Naive thymus-derived CD8-positive, alpha-beta T cell (primary cell): ENCODE data around the gene MS4A15. TPM values are rescaled to one million over a fixed set of nuclear protein-coding genes. Genes with fewer than 3 reads are reported as not detected.

Source experiments
- ATAC-seq, 2 donors: fragments of 150-1000 bp; cut with Tn5 transposase in 1 of 2; sonication (Bioruptor Pico), chemical (Tn5 transposase) in 1 of 2; 1 replicate in 1 of 2; 2 replicates in 1 of 2; pipeline ENCODE4 v1.10.0; 2021; ENCODE audit warnings: mild to moderate bottlenecking in 2 of 2, moderate library complexity in 2 of 2
- POLR2A ChIA-PET: fragments of 350-600 bp; sonication (Branson Sonifier 250); formaldehyde crosslinking; loops from one replicate; lab custom pipeline; 2021; ENCODE audit warnings: antibody characterized with exemption; lab: Charles Lee
- DNase-seq, 10 donors: peaks; one replicate each; pipeline versions ENCODE4 v3.0.0 to v3.0.0-alpha.2; 2020 to 2022
- H3K27ac Mint-ChIP-seq, 10 donors: one replicate each; pipeline ENCODE4 v1.8.0; 2020 to 2022; ENCODE audit warnings: mild to moderate bottlenecking in 10 of 10, mixed read lengths in 10 of 10, moderate library complexity in 4 of 10, inconsistent platforms in 1 of 10
- H3K27me3 Mint-ChIP-seq, 5 donors: one replicate each; pipeline ENCODE4 v1.8.0; 2021 to 2022; ENCODE audit warnings: mixed read lengths in 5 of 5
- H3K36me3 Mint-ChIP-seq, 3 donors: one replicate each; pipeline ENCODE4 v1.8.0; 2020 to 2022; ENCODE audit warnings: mixed read lengths in 3 of 3, mild to moderate bottlenecking in 2 of 3, inconsistent platforms in 1 of 3
- H3K4me1 Mint-ChIP-seq, 4 donors: one replicate each; pipeline ENCODE4 v1.8.0; 2021 to 2022; ENCODE audit warnings: mixed read lengths in 4 of 4
- H3K4me3 Mint-ChIP-seq, 10 donors: one replicate each; pipeline ENCODE4 v1.8.0; 2020 to 2022; ENCODE audit warnings: mild to moderate bottlenecking in 10 of 10, mixed read lengths in 10 of 10, moderate library complexity in 6 of 10, inconsistent platforms in 1 of 10
- H3K9me3 Mint-ChIP-seq, 9 donors: one replicate each; pipeline ENCODE4 v1.8.0; 2020 to 2022; ENCODE audit warnings: mixed read lengths in 9 of 9, mild to moderate bottlenecking in 3 of 9, inconsistent platforms in 1 of 9, moderate library complexity in 1 of 9
- polyA plus RNA-seq, 3 donors: library from polyadenylated mRNA; unstranded; fragments of 300-500 nt; fragmentation: Illumina TruSeq; gene quantifications; one replicate each; pipeline ENCODE4 v1.2.3, GENCODE V29; 2021
- total RNA-seq, 8 experiments: library from RNA in 2 of 8; stranded (reverse) in 2 of 8; gene quantifications; one replicate each; pipeline ENCODE4 v1.2.3 and lab custom pipeline; 2021 to 2026

The MS4A15 gene
- total and polyA plus RNA-seq, 5 experiments from 2014 or later, result not detected

DNA sequence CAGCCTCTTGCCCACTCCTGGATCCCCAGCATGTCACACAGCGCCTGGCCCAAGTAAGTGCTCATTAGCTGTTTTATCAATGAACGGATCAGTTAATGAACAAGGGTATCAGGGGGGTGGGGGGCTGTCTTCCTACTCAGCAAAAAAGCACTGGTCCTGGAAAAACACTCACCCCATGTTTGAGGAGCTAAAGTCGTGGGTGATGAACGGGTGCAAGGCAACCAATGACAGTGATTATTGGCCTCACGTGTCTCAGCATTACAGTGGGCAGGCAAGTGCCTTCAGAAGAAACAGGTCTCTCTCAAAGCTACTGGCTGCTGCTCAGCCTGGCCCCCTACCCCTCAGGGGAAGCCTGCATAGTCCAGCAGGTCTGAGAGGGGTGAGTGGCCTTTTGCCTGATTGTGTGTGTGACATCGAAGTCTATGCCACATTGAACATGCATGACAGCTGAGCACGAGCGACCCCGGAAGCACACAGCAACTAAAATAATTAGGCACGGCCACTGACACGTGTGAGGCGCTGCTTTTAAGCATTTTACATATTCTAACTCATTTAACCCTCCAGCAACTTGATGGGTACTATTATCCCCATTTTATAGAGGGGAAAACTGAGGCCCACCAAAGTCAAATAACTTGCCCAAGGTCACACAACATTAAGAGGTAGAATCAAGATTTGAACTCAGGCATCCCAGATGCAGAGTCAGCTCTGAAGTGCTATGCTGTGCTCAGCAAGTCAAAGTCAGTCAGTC lies 25.9 kb downstream of the MS4A15 start:
- POLR2A ChIA-PET, result interaction anchor here (0.6 kb wide), 1 partner anchor 26 kb away, joined by 4 read pairs; no protein-coding TSS in a partner anchor
- Mint-ChIP-seq H3K36me3 (no peaks in the 10 kb centered on the region), H3K4me1 (no peaks in the 10 kb centered on the region), H3K27ac (peak overlapping the region in 1 of 10 donors; percentile 8), H3K9me3 (no peaks in the 10 kb centered on the region), H3K4me3 (no peak overlapping the region), H3K27me3 (no peaks in the 10 kb centered on the region)
- DNase-seq (no peak), ATAC-seq (no peak)

DNA sequence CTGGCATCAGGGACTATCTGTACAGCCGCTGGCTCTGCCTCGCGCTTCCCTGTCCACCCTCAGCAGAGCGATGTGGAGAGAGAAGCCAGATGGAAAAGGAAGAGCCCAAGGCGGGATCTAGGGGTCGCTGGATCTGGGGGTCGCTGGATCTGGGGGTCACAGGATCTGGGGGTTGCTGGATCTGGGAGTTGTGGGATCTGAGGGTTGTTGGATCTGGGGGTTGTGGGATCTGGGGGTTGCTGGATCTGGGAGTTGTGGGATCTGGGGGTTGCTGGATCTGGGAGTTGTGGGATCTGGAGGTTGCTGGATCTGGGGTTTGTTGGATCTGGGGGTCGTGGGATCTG lies 26.4 kb downstream of the MS4A15 start:
- no peak overlapping the region for H3K4me3 Mint-ChIP-seq

DNA sequence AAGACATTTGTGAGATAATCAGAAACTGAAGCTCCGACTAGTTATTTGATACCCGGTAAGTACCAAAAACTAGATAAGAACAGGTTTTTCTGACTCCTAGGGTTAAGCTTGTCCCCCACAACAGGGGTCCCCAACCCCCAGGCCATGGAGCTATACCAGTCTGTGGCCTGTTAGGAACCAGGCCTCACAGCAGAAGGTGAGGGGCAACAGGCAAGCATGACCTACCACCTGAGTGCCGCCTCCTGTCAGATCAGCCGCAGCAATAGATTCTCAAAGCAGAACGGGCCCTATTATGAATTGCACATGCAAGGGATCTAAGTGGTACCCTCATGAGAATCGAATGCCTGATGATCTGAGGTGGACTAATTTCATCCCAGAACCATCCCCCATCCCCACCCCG lies 27.2 kb downstream of the MS4A15 start:
- ATAC-seq (no peak), DNase-seq (no peak)
- Mint-ChIP-seq H3K27ac (no peak overlapping the region), H3K4me3 (no peak overlapping the region), H3K36me3 (no peaks in the 10 kb centered on the region), H3K4me1 (no peaks in the 10 kb centered on the region), H3K9me3 (no peaks in the 10 kb centered on the region), H3K27me3 (no peaks in the 10 kb centered on the region)
- POLR2A ChIA-PET, result no interaction called here

More for the DNA sequence above, 26.4 kb downstream of the MS4A15 start:
- Mint-ChIP-seq H3K36me3 (no peaks in the 10 kb centered on the region), H3K27ac (no peak overlapping the region), H3K9me3 (no peaks in the 10 kb centered on the region), H3K4me1 (no peaks in the 10 kb centered on the region), H3K27me3 (no peaks in the 10 kb centered on the region)
- DNase-seq (no peak), ATAC-seq (no peak)
- POLR2A ChIA-PET, result interaction anchor here (0.6 kb wide), 1 partner anchor 25 kb away, joined by 4 read pairs; no protein-coding TSS in a partner anchor

DNA sequence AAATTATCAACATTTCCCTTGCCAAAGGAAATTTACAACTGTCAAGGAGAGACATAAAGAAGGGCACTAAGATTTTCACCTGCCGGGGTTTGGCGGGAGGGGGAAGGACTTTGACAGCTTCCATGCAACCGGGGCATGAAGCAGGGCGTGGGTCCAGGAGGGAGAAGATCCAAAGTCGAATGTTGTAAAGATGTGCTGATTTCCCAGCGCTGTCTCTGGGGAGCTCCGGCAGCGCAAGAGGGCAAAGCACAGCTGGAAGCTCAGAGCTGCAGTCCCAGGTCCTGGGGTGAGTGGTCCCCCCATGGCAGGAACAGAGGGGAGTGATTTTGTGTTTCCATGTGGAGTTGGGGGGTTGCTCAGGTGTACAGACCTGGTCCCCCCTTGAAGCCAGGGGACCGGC lies 28.5 kb downstream of the MS4A15 start, which contains the start of gene MS4A10:
TSS of gene MS4A10 (plus strand) at position 198 of the 400 bp plus-strand sequence. CDS start 5,003 bp downstream, outside the sequence.
- ATAC-seq (no peak), DNase-seq (no peak)
- Mint-ChIP-seq H3K4me1 (no peaks in the 10 kb centered on the region), H3K9me3 (no peaks in the 10 kb centered on the region), H3K27ac (peak within 1 kb of the TSS in 3 of 10 donors; percentile 17 to 53 (median 23)), H3K4me3 (no peak within 1 kb of the TSS), H3K36me3 (no peaks in the 10 kb centered on the region), H3K27me3 (no peaks in the 10 kb centered on the region)
- POLR2A ChIA-PET, result no interaction called here

DNA sequence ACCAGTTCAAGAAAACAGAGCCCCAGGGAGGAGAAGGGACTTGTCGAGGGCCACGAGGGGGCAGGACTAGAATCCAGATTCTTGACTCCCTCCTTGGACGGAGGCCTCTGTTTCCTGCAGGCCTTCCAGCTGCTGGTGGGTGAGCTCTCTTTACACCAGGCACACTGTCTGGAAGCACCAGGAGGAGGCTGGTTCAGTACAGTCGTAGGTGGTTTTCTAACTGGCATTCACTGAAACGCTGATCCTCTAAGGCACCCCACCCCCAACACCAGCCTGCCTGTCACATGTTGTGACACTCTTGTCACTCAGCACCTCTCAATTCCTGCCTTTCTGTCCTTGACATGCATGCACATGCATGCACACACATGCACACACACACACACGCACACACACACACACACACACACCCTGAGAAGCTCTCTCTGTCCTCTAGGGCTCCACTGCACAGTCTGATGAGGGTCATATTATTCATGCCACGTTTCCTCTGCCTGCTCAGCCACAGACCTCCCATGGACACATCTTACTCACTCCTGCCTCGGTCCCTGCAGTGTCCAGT lies 29.2 kb downstream of the MS4A15 start:
- Mint-ChIP-seq H3K36me3 (no peaks in the 10 kb centered on the region), H3K4me1 (no peaks in the 10 kb centered on the region), H3K27ac (peak overlapping the region in 2 of 10 donors; percentile 23 to 53), H3K9me3 (no peaks in the 10 kb centered on the region), H3K27me3 (no peaks in the 10 kb centered on the region), H3K4me3 (no peak overlapping the region)
- DNase-seq, result peak in 1 of 10 donors; percentile 42
- POLR2A ChIA-PET, result no interaction called here
- no peak for ATAC-seq

- Mint-ChIP-seq H3K27ac (peak overlapping the region in 1 of 10 donors; percentile 57), H3K9me3 (no peaks in the 10 kb centered on the region), H3K36me3 (no peaks in the 10 kb centered on the region), H3K4me3 (no peak overlapping the region), H3K27me3 (no peaks in the 10 kb centered on the region), H3K4me1 (no peaks in the 10 kb centered on the region)
- no peak for ATAC-seq
- DNase-seq, result peak in 1 of 10 donors; percentile 42
- POLR2A ChIA-PET, result no interaction called here
Observed at GRCh38 chr11:60786811-60787567, 30.3 kb downstream of the MS4A15 start.

GRCh38 chr11:60788401-60789125 lies 31.9 kb downstream of the MS4A15 start:
- ATAC-seq, result no peak
- Mint-ChIP-seq H3K4me3 (no peak overlapping the region), H3K27ac (no peak overlapping the region), H3K27me3 (no peaks in the 10 kb centered on the region), H3K4me1 (no peaks in the 10 kb centered on the region), H3K36me3 (no peaks in the 10 kb centered on the region), H3K9me3 (no peaks in the 10 kb centered on the region)
- POLR2A ChIA-PET, result interaction anchor here (0.7 kb wide), 1 partner anchor 38 kb away, joined by 3 read pairs; no protein-coding TSS in a partner anchor
- peak in 1 of 10 donors; percentile 43 for DNase-seq

- DNase-seq, result no peak
- H3K4me3 Mint-ChIP-seq, result no peak overlapping the region
- no peaks in the 10 kb centered on the region for H3K4me1 Mint-ChIP-seq
- H3K9me3 Mint-ChIP-seq, result no peaks in the 10 kb centered on the region
- peak overlapping the region in 1 of 10 donors; percentile 43 for H3K27ac Mint-ChIP-seq
- POLR2A ChIA-PET, result no interaction called here
- no peaks in the 10 kb centered on the region for H3K27me3 Mint-ChIP-seq
- no peaks in the 10 kb centered on the region for H3K36me3 Mint-ChIP-seq
- no peak for ATAC-seq
Observed at GRCh38 chr11:60790726-60791125, 34.1 kb downstream of the MS4A15 start.

DNA sequence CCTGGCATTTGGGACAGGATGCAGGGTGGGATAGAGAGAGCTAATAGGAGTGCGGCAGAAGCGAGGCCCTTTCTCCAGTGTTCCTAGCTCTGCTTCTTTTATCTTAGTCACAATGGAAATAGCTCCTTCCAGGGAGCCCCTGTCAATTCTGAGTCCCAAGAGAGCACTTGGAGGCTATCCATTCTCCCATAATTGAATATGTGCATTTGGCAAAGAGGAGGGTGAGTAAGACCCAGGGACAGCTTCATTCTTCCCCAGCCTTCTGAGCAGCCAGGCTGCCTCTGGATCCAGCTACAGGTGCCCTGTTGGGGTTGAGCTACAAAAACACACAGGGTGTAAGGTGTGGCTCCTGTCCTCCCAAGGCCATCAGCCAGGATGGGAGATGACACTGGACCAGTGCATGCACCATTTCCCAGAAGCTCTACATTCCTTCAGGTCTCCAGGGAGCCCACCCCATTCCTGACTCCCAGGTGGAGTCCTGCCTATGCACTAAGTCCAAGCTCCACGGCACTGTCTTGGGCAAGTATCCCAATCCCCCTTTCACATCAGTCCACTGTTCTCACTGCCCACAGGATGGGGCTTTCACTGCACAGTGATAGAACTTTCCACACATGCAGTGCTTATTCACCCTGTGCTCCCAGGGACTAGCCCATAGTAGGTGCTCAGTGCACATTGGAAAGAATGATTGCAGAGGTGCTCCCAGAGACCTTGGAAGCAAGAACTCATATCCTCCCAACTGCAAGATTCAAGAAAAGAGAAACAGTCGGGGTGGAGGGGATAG lies 34.7 kb downstream of the MS4A15 start:
- H3K36me3 Mint-ChIP-seq, result no peaks in the 10 kb centered on the region
- H3K4me1 Mint-ChIP-seq, result no peaks in the 10 kb centered on the region
- no peak for DNase-seq
- H3K27ac Mint-ChIP-seq, result peak overlapping the region in 1 of 10 donors; percentile 22
- no peaks in the 10 kb centered on the region for H3K27me3 Mint-ChIP-seq
- H3K9me3 Mint-ChIP-seq, result no peaks in the 10 kb centered on the region
- no peak overlapping the region for H3K4me3 Mint-ChIP-seq
- POLR2A ChIA-PET, result no interaction called here
- no peak for ATAC-seq

GRCh38 chr11:60792521-60792920 lies 35.9 kb downstream of the MS4A15 start:
- H3K9me3 Mint-ChIP-seq, result no peaks in the 10 kb centered on the region
- POLR2A ChIA-PET, result no interaction called here
- ATAC-seq, result no peak
- H3K27me3 Mint-ChIP-seq, result no peaks in the 10 kb centered on the region
- no peaks in the 10 kb centered on the region for H3K36me3 Mint-ChIP-seq
- H3K27ac Mint-ChIP-seq, result peak overlapping the region in 1 of 10 donors; percentile 43
- no peaks in the 10 kb centered on the region for H3K4me1 Mint-ChIP-seq
- DNase-seq, result no peak
- H3K4me3 Mint-ChIP-seq, result no peak overlapping the region

DNA sequence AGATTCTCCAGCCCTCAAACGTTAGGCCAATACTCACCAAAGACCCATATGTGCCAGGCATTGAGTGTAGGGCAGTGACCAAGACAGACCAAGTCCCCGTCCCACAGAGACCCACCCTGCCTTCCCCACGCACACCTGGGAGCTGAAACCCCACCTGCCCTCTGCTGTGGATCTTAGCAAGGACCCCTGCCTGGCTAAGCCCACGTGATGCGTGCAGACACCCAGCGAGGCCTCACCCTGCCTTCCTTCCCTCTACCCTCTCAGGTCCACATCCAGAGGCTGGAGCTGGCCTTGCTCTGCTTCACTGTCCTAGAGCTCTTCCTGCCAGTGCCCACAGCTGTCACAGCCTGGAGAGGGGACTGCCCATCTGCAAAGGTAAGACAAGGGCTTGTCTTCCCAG lies 38.6 kb downstream of the MS4A15 start:
- Mint-ChIP-seq H3K9me3 (no peaks in the 10 kb centered on the region), H3K27ac (no peak overlapping the region)

More for the DNA sequence above, 38.6 kb downstream of the MS4A15 start:
- Mint-ChIP-seq H3K36me3 (no peaks in the 10 kb centered on the region), H3K4me3 (no peak overlapping the region), H3K4me1 (no peaks in the 10 kb centered on the region), H3K27me3 (peaks cover 0 to 5% (median 1%) of the 10 kb centered on the region in 5 donors)
- DNase-seq (no peak), ATAC-seq (no peak)
- POLR2A ChIA-PET, result no interaction called here
